Pancreas (tissue), 10 donors: ENCODE results near the gene GPD1. TPM values are rescaled to one million over a fixed set of nuclear protein-coding genes. Genes with fewer than 3 reads are reported as not detected.

Source experiments
- ATAC-seq, 4 donors: fragments of 200-7000 bp; cut with Tn5 transposase; one replicate each; pipeline versions ENCODE4 v1.8.0 to v1.9.1; 2020; ENCODE audit warnings: mild to moderate bottlenecking in 4 of 4, moderate library complexity in 4 of 4
- DNase-seq, 6 donors: peaks; one replicate each; pipeline ENCODE4 v3.0.0-alpha.2; 2020
- FAIRE-seq: peaks from 2 replicates; lab custom pipeline; 2012; peaks lifted over from hg19 to GRCh38; lab: Jason Lieb, UNC
- H3K27ac ChIP-seq, 4 donors: fragments of 200-600 bp; sonication (generic); 1 replicate in 3 of 4; 2 replicates in 1 of 4; pipeline versions ENCODE4 v1.5.0 to v1.8.0; 2020
- H3K27me3 ChIP-seq, 4 donors: fragments of 200-600 bp; one replicate each; pipeline ENCODE4 v1.8.0; 2021
- H3K36me3 ChIP-seq, 3 donors: fragments of 200-600 bp; sonication (generic) in 1 of 3; one replicate each; pipeline versions ENCODE4 v1.5.0 to v1.8.0; 2020 to 2021
- H3K4me1 ChIP-seq, 3 donors: fragments of 200-600 bp; one replicate each; pipeline ENCODE4 v1.8.0; 2021
- H3K4me3 ChIP-seq, 4 donors: fragments of 200-600 bp; sonication (generic) in 2 of 4; one replicate each; pipeline versions ENCODE4 v1.5.0 to v1.8.0; 2020 to 2021
- H3K9me3 ChIP-seq, 4 donors: fragments of 200-600 bp; one replicate each; pipeline ENCODE4 v1.8.0; 2021
- WGBS, 2 donors: extraction: QIAGEN DNeasy Blood & Tissue Kit; methylation state at CpG; one replicate each; pipeline ENCODE4 v1.1.7; 2013; 5-methylcytosine and 5-hydroxymethylcytosine counted together
- intact Hi-C, 3 donors: fragments of 100-400 bp; cut with DNase I; formaldehyde crosslinking; loops; one replicate each; pipeline versions ENCODE4 v1.11.1 to v1.14.2; 2022
- polyA plus RNA-seq, 2 donors: library from polyadenylated mRNA; stranded (reverse); fragments of 200-250 nt; gene quantifications; one replicate each; pipeline ENCODE4 v1.2.3, GENCODE V29; 2013
- total RNA-seq, 6 donors: library from RNA; stranded (reverse); fragmentation: NEBNext Ultra II Directional in 4 of 6; extraction: Animal tissue kit (Norgen Biotek cat#: 25700) in 4 of 6; gene quantifications; one replicate each; pipeline versions ENCODE4 v1.2.1 to v1.2.4, GENCODE V29; 2021 to 2023
- TF ChIP-seq, protein P1 (sequence below), 4 donors: fragments of 200-600 bp; sonication (generic) in 3 of 4; IDR thresholded peaks; one replicate each; pipeline versions ENCODE4 v1.5.0 to v1.8.0; 2021; ENCODE audit warnings: antibody characterized with exemption in 4 of 4
- donor health status: healthy with polysubstance abuse.
- donor health status: DM: no; HTN: no; CAD: no; lungs with moderate emphysema.
- donor health status: DM: no; HTN: no; CAD: no.
- donor health status: control.
- donor health status: control.
- donor health status: Bipolar disorder and iron deficiency.
- donor health status: DM: yes; HTN: yes; CAD: no.
- donor health status: DM: no; HTN: no; CAD: no.
- donor health status: DM: no; HTN: no; CAD: no.
- donor health status: DM: yes; HTN: yes; CAD: no.

Gene GPD1
- total RNA-seq = 10 to 100 TPM in 1 of 6 donors, 1 to 10 TPM in 1, under 1 TPM in 4; 0.75 to 14.2 (median 0.90) TPM
- polyA plus RNA-seq = 10 to 100 TPM in 1 of 2 donors, 1 to 10 TPM in 1; 8.4 to 11.3 TPM

DNA sequence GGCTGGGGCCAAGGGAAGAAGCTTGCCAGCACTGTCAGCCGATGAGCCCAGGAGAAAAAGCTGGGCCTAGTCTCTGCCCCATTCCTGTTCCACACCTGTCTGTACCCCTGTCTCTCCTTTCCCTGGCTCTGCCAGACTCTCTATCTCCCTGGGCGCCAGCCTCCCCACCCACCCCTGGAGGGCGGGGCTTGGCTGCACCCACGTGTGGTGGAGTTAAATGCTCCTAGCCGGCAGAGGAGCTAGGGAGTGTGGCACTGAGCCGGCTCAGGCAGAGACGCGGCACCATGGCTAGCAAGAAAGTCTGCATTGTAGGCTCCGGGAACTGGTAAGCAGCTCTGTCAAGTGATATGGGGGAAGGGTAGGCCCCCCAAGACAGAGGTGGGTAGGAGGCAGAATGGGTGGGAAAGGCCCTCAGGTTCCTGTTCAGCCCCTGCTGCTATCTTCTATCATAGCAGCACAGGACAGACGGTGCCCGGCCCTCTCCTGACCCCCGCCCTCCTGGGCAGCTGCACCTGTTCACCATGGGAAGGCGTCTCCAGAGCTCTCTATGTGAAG, at the start of gene GPD1:
Gene GPD1 (plus strand): TSS at position 242 of the 555 bp plus-strand sequence. CDS start 43 bp downstream, at position 285.
- ATAC-seq = peak; percentile 95 to 99 (median 96)

DNA sequence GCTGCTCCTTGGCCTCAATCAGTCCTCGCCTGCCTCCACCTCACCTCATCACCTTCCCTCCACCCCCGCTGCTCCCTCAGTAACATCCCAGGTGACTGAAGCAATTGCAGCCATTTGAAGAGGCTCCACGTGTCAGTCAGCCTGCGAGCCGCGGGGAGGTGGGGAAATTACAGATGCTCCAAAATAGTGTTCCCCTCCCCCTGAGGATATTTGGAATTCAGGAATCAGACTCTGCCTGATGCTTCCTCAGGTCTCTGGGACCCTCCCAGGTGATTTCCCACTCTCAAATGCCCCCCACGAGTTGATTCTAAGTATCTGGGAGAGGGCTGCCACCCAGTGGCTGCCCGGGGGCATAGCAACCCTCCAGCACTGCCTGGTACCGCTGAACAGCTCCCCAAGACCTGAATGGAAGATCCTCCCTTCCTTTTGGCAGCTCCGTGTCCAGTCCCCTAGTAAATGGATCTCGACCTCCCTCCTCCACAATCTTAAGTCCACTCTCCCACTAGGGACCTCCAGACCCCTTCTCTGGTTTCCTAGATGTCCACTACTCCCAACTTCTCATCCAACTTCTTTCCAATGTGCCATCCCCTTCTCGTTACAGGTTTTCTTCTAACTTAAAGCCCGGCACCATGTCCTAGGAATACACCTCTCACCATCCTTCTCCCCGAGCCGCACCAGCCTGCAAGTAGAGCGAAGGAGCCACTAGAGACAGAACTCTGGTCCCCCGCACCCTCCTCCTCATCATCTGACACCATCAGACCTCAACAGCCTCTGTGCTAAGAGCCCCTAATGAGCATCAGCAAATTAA, 47.8 kb upstream of the GPD1 start:
- ATAC-seq (peak; percentile 51 to 83 (median 72)), FAIRE-seq (no peak), DNase-seq (peak in 1 of 6 donors; percentile 46)
- no peaks in the 10 kb centered on the region for H3K27me3 ChIP-seq
- H3K4me3 ChIP-seq = no peak overlapping the region
- H3K27ac ChIP-seq = no peak overlapping the region
- TF ChIP-seq, protein P1, sequence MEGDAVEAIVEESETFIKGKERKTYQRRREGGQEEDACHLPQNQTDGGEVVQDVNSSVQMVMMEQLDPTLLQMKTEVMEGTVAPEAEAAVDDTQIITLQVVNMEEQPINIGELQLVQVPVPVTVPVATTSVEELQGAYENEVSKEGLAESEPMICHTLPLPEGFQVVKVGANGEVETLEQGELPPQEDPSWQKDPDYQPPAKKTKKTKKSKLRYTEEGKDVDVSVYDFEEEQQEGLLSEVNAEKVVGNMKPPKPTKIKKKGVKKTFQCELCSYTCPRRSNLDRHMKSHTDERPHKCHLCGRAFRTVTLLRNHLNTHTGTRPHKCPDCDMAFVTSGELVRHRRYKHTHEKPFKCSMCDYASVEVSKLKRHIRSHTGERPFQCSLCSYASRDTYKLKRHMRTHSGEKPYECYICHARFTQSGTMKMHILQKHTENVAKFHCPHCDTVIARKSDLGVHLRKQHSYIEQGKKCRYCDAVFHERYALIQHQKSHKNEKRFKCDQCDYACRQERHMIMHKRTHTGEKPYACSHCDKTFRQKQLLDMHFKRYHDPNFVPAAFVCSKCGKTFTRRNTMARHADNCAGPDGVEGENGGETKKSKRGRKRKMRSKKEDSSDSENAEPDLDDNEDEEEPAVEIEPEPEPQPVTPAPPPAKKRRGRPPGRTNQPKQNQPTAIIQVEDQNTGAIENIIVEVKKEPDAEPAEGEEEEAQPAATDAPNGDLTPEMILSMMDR (IDR thresholded peaks at IDR 0.05) = peak; percentile 80 to 90 (median 88)
- intact Hi-C loops = loop anchor here in 1 of 3 donors (5.0 kb wide), 1 partner anchor 84 kb away; the partner anchor contains the start of gene AQP6
- peaks cover 0 to 6% (median 0%) of the 10 kb centered on the region in 3 donors for H3K4me1 ChIP-seq
- H3K9me3 ChIP-seq = no peaks in the 10 kb centered on the region
- no peaks in the 10 kb centered on the region for H3K36me3 ChIP-seq
- 11 to 12% methylated on average over 17 of the region's 17 CpGs for WGBS, 2 donors

More for the DNA sequence above, at the start of gene GPD1:
- peak; percentile 81 to 93 (median 86) for DNase-seq
- TF ChIP-seq, protein P1 (IDR thresholded peaks at IDR 0.05) = no peak
- intact Hi-C loops = no loop called here
- FAIRE-seq = no peak
- Histone ChIP-seq H3K9me3 (no peaks in the 10 kb centered on the region), H3K4me3 (peak within 1 kb of the TSS in 2 of 4 donors; percentile 11 to 20), H3K36me3 (peaks cover 0 to 10% (median 5%) of the 10 kb centered on the region in 3 donors), H3K27me3 (no peaks in the 10 kb centered on the region), H3K4me1 (peaks cover 5 to 10% (median 6%) of the 10 kb centered on the region in 3 donors), H3K27ac (peak within 1 kb of the TSS in 2 of 4 donors; percentile 23 to 24)
- WGBS, 2 donors = 5 to 8% methylated on average over 13 of the region's 13 CpGs

DNA sequence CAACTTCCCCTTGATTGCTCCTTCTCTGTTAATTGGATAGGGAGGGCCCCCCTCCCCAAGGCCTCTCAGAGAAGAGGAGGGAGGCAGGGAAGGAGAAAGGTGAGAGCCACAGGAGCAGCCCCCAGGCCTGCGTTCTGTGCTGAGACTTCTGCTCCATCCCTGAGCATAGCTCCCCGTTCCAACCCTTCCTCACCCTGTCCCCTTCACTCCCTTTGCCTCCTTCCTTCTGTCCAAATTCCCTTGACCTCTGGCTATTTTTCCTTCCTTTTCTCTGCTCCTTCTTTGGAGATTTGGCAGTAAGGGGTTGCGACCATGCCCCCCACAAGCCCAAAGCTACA, 47.2 kb upstream of the GPD1 start:
- FAIRE-seq = no peak
- H3K4me3 ChIP-seq = peak overlapping the region in 1 of 4 donors; percentile 68

DNA sequence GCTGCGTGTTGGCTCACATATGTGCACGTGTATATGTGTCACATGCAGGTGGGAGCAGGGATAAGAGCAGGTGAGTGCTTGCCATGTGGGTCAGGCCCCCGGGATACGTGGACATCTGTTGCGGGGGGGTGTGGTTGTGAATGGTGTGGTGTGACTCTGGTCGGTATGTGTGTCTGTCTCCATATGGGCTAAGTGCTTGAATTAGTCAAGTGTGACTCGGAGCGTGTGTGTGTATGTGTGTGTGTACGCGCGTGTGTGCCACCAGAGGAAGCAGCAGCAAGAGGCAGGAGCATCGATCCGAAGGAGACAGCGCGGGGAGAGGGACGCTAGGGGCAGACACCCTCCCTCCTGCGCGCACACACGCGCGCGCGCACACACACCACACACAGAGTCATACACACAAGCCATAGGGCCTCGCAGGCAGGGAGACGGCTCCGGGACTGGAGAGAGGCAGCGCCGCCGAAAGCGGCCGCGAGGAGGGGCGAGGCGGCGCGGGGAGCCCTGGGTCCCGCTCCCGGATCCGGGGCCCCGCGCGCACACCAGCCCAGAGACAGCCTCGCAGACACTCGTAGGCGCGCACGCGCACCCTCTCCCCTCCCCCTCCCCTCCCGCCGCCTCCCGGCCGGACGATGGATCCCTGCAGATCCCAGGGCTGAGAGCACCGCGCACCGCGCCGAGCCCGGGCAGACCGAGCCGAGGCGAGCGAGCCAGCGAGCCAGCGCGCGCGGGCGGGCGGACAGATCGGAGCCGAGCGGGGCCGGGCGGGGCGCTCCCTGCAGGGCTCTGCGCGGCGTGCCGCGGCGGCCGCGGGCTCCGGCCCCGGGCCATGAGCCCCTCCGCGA, 46.6 kb upstream of the GPD1 start, which contains the start of gene ASIC1:
Gene ASIC1 (plus strand): TSS at position 597 of the 842 bp plus-strand sequence. CDS start 1,171 bp downstream, outside the sequence.
- Histone ChIP-seq H3K4me3 (peak within 1 kb of the TSS; percentile 53 to 68 (median 56)), H3K9me3 (no peaks in the 10 kb centered on the region), H3K27ac (no peak within 1 kb of the TSS), H3K36me3 (no peaks in the 10 kb centered on the region), H3K4me1 (peaks cover 0 to 6% (median 0%) of the 10 kb centered on the region in 3 donors), H3K27me3 (no peaks in the 10 kb centered on the region)
- TF ChIP-seq, protein P1 (IDR thresholded peaks at IDR 0.05) = no peak
- no peak for FAIRE-seq
- peak; percentile 73 to 83 (median 80) for ATAC-seq
- intact Hi-C loops = loop anchor here in 1 of 3 donors (5.0 kb wide), 1 partner anchor 85 kb away; the partner anchor contains the start of gene AQP6
- DNase-seq = peak; percentile 57 to 90 (median 68)
- WGBS, 2 donors = 1 to 2% methylated on average over 46 to 88 of the region's 88 CpGs

More for the DNA sequence above, 47.2 kb upstream of the GPD1 start:
- H3K36me3 ChIP-seq = no peaks in the 10 kb centered on the region
- DNase-seq = no peak
- intact Hi-C loops = loop anchor here in 1 of 3 donors (5.0 kb wide), 1 partner anchor 84 kb away; the partner anchor contains the start of gene AQP6
- WGBS, 2 donors = 18 to 21% methylated on average over 3 of the region's 3 CpGs
- TF ChIP-seq, protein P1 (IDR thresholded peaks at IDR 0.05) = no peak
- peaks cover 0 to 6% (median 0%) of the 10 kb centered on the region in 3 donors for H3K4me1 ChIP-seq
- ATAC-seq = no peak
- no peaks in the 10 kb centered on the region for H3K9me3 ChIP-seq
- no peaks in the 10 kb centered on the region for H3K27me3 ChIP-seq
- no peak overlapping the region for H3K27ac ChIP-seq
